Muscle of leg (tissue), 11 donors: Measurements from ENCODE around the gene HOMER2. TPM values are rescaled to one million over a fixed set of nuclear protein-coding genes. Genes with fewer than 3 reads are reported as not detected.

Source experiments
- DNase-seq: peaks from one replicate; pipeline ENCODE4 v3.0.0; 2013
- H3K27ac ChIP-seq: one replicate; pipeline ENCODE4 v1.5.1; 2013; ENCODE audit warnings: mild to moderate bottlenecking, low read length, control low read depth
- H3K27me3 ChIP-seq: one replicate; pipeline ENCODE4 v1.6.1; 2013; ENCODE audit warnings: low read length; ENCODE audit not compliant: control insufficient read depth, insufficient read depth
- H3K36me3 ChIP-seq: one replicate; pipeline ENCODE4 v1.6.1; 2013; ENCODE audit warnings: low read length; ENCODE audit not compliant: control insufficient read depth, insufficient read depth
- H3K4me1 ChIP-seq: one replicate; pipeline ENCODE4 v1.6.1; 2013; ENCODE audit warnings: low read length; ENCODE audit not compliant: control insufficient read depth, insufficient read depth
- H3K4me3 ChIP-seq: one replicate; pipeline ENCODE4 v1.5.1; 2013; ENCODE audit warnings: low read length, control low read depth
- H3K9me3 ChIP-seq: replicated peaks from 2 replicates; pipeline ENCODE4 v1.6.1; 2013; ENCODE audit warnings: low read depth, low read length; ENCODE audit not compliant: control insufficient read depth
- WGBS: methylation state at CpG from one replicate; pipeline ENCODE4 v1.1.5; 2013; ENCODE audit warnings: missing lambda C conversion rate; ENCODE audit not compliant: insufficient coverage; 5-methylcytosine and 5-hydroxymethylcytosine counted together
- polyA plus RNA-seq, 8 donors: library from polyadenylated mRNA; unstranded; fragments of 120-200 nt; gene quantifications; one replicate each; pipeline versions ENCODE4 v1.2.1 to v1.2.3, GENCODE V29; 2013; ENCODE audit warnings: inconsistent platforms in 1 of 8, low replicate concordance in 1 of 8; ENCODE audit not compliant: insufficient read length in 8 of 8, insufficient read depth in 1 of 8
- total RNA-seq: library from RNA; stranded (reverse); fragments of 120-200 nt; gene quantifications from one replicate; pipeline ENCODE4 v1.2.4, GENCODE V29; 2013

HOMER2 gene
- total and polyA plus RNA-seq, 9 donors, result 20.1 to 28.8 (median 26.0) TPM

DNA sequence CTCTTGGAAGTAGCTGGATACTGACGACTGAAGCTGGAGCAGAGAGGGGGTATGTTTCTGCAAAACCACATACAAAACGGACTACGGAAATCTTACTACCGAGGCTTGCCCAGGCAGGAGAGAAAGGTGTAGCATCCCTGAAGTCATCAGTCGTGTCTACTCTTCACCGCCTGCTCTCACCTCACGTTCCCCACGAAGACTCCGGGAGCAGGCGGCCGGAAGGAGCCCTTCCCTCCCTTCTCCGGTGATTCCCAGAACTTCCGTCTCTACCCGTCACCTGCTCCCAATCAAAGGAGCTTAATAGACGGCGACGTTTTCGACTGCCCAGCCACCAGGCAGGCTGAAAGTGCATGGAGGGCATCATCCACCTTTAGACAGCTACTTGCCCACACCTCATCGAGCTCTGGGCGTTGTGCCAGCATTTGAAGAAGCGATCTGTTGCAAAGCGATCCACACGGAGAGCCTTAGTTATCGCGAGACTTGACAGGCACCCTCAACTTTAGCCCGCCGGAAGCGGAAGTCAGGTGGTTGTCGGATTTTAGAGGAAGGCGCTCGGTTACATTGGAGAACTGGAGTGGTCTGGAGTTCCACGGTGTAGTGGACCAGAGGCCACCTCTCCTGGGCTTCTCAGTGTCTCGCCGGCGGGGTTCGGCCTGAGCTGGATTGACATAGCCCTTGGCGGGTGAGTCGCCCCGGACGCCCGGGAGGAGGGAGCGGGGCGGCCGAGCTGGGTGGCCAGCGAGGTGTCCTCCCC is 33.3 kb upstream of the HOMER2 start, which contains the start of gene RAMAC:
Gene RAMAC (plus strand): TSS at position 523 of the 754 bp plus-strand sequence. CDS start 2,809 bp downstream, outside the sequence.
- Histone ChIP-seq H3K4me1 (peaks cover 12% of the 10 kb centered on the region), H3K4me3 (peak within 1 kb of the TSS; percentile 70), H3K27ac (peak within 1 kb of the TSS; percentile 76), H3K36me3 (peaks cover 8% of the 10 kb centered on the region), H3K9me3 (no peaks in the 10 kb centered on the region), H3K27me3 (no peaks in the 10 kb centered on the region)
- peak; percentile 98 for DNase-seq
- under 1% methylated on average over 28 of the region's 45 CpGs for WGBS

GRCh38 chr15:82980981-82981380 is 28.5 kb upstream of the HOMER2 start:
- no peak overlapping the region for H3K27ac ChIP-seq
- 40% methylated on average over 1 of the region's 2 CpGs for WGBS
- no peaks in the 10 kb centered on the region for H3K27me3 ChIP-seq
- no peak overlapping the region for H3K4me3 ChIP-seq
- H3K4me1 ChIP-seq, result peaks cover 7% of the 10 kb centered on the region
- peaks cover 3% of the 10 kb centered on the region for H3K36me3 ChIP-seq
- no peak for DNase-seq
- no peaks in the 10 kb centered on the region for H3K9me3 ChIP-seq

GRCh38 chr15:82979726-82980125 is 27.2 kb upstream of the HOMER2 start:
- 86% methylated on average over 1 of the region's 1 CpG for WGBS

GRCh38 chr15:82978438-82978837 is 25.9 kb upstream of the HOMER2 start:
- H3K9me3 ChIP-seq, result no peaks in the 10 kb centered on the region
- H3K27ac ChIP-seq, result no peak overlapping the region
- no peaks in the 10 kb centered on the region for H3K36me3 ChIP-seq
- H3K4me3 ChIP-seq, result no peak overlapping the region
- no peaks in the 10 kb centered on the region for H3K27me3 ChIP-seq
- no CpG with 5 or more reads among the region's 5 CpGs for WGBS
- DNase-seq, result no peak
- H3K4me1 ChIP-seq, result no peaks in the 10 kb centered on the region

More at GRCh38 chr15:82979726-82980125, 27.2 kb upstream of the HOMER2 start:
- H3K9me3 ChIP-seq, result no peaks in the 10 kb centered on the region
- H3K4me3 ChIP-seq, result no peak overlapping the region
- H3K27ac ChIP-seq, result no peak overlapping the region
- H3K36me3 ChIP-seq, result peaks cover 3% of the 10 kb centered on the region
- no peak for DNase-seq
- no peaks in the 10 kb centered on the region for H3K27me3 ChIP-seq
- H3K4me1 ChIP-seq, result no peaks in the 10 kb centered on the region

- no peak for DNase-seq
- H3K27ac ChIP-seq, result no peak overlapping the region
- H3K4me3 ChIP-seq, result no peak overlapping the region
- H3K36me3 ChIP-seq, result no peaks in the 10 kb centered on the region
- no peaks in the 10 kb centered on the region for H3K4me1 ChIP-seq
- WGBS, result no CpG with 5 or more reads among the region's 1 CpG
- H3K27me3 ChIP-seq, result no peaks in the 10 kb centered on the region
- no peaks in the 10 kb centered on the region for H3K9me3 ChIP-seq
Measured at GRCh38 chr15:82977076-82977475, 24.6 kb upstream of the HOMER2 start.

GRCh38 chr15:82972990-82973389 is 20.5 kb upstream of the HOMER2 start:
- Histone ChIP-seq H3K9me3 (no peaks in the 10 kb centered on the region), H3K36me3 (no peaks in the 10 kb centered on the region), H3K27ac (no peak overlapping the region), H3K27me3 (no peaks in the 10 kb centered on the region), H3K4me1 (no peaks in the 10 kb centered on the region), H3K4me3 (no peak overlapping the region)
- DNase-seq, result no peak
- no CpG with 5 or more reads among the region's 1 CpG for WGBS

GRCh38 chr15:82971218-82971984 is 18.9 kb upstream of the HOMER2 start:
- Histone ChIP-seq H3K4me1 (no peaks in the 10 kb centered on the region), H3K27me3 (no peaks in the 10 kb centered on the region), H3K27ac (no peak overlapping the region), H3K36me3 (no peaks in the 10 kb centered on the region), H3K4me3 (no peak overlapping the region), H3K9me3 (no peaks in the 10 kb centered on the region)
- no peak for DNase-seq
- no CpG with 5 or more reads among the region's 2 CpGs for WGBS

DNA sequence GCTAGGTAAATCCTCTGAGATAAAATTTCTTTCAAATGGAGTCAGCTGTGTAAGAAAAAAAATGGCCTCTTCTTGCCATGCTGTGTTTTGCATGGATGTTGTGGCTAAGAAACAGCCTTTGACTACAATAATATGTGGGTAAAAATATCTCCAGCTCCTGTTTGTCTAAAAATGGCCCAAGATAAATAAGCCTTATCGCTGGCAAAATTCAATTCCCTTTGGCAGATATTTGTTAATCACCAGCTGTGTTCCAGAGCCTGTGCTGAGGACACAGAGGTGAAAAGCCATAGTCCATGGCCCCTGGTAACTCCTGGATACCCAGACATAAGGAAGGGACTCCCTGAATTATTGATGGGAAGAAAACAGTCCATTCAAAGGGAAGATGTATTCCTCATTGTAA is 18.2 kb upstream of the HOMER2 start:
- Histone ChIP-seq H3K9me3 (no peaks in the 10 kb centered on the region), H3K27ac (no peak overlapping the region), H3K27me3 (no peaks in the 10 kb centered on the region), H3K36me3 (no peaks in the 10 kb centered on the region), H3K4me1 (no peaks in the 10 kb centered on the region), H3K4me3 (no peak overlapping the region)
- WGBS, result no CpG with 5 or more reads among the region's 1 CpG
- DNase-seq, result no peak

- H3K9me3 ChIP-seq, result no peaks in the 10 kb centered on the region
- no peaks in the 10 kb centered on the region for H3K4me1 ChIP-seq
- 58% methylated on average over 2 of the region's 3 CpGs for WGBS
- no peak overlapping the region for H3K4me3 ChIP-seq
- H3K27me3 ChIP-seq, result no peaks in the 10 kb centered on the region
- no peak for DNase-seq
- H3K36me3 ChIP-seq, result no peaks in the 10 kb centered on the region
- H3K27ac ChIP-seq, result no peak overlapping the region
Measured at GRCh38 chr15:82970078-82970686, 17.7 kb upstream of the HOMER2 start.

- WGBS, result no CpG with 5 or more reads among the region's 7 CpGs
- Histone ChIP-seq H3K27me3 (no peaks in the 10 kb centered on the region), H3K4me3 (no peak overlapping the region), H3K36me3 (no peaks in the 10 kb centered on the region), H3K27ac (no peak overlapping the region), H3K4me1 (no peaks in the 10 kb centered on the region), H3K9me3 (no peaks in the 10 kb centered on the region)
- no peak for DNase-seq
Measured at GRCh38 chr15:82969353-82969752, 16.8 kb upstream of the HOMER2 start.
